ENCODE data around the gene NOS1AP.

DNA sequence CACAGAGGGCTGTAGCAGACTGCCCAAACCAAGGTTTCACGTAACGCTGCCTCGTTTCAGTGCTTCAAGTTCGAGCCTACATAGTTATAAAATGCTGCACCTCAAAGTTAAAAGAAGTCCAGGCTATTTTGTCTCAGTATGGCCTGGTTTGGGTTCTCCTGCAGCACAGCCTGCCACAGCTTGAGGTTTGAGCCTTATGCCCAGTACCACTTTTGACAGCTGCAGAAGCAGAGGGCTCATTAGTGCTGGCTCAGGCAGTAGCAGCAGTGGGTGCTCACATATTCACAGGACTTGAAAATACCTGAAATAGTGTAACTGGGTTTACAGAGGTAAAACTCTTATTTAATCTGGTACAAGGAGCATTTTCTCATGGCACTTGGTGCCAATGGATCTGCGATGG lies 291.9 kb downstream of the NOS1AP start:
- TF ChIP-seq, protein P1, sequence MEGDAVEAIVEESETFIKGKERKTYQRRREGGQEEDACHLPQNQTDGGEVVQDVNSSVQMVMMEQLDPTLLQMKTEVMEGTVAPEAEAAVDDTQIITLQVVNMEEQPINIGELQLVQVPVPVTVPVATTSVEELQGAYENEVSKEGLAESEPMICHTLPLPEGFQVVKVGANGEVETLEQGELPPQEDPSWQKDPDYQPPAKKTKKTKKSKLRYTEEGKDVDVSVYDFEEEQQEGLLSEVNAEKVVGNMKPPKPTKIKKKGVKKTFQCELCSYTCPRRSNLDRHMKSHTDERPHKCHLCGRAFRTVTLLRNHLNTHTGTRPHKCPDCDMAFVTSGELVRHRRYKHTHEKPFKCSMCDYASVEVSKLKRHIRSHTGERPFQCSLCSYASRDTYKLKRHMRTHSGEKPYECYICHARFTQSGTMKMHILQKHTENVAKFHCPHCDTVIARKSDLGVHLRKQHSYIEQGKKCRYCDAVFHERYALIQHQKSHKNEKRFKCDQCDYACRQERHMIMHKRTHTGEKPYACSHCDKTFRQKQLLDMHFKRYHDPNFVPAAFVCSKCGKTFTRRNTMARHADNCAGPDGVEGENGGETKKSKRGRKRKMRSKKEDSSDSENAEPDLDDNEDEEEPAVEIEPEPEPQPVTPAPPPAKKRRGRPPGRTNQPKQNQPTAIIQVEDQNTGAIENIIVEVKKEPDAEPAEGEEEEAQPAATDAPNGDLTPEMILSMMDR (conservative IDR thresholded peaks at IDR 0.05 in 1 of 2, IDR thresholded peaks at IDR 0.05 in 1 of 2; ENCODE audit: extremely low read depth in 1 of 2, insufficient read depth in 1 of 2, low read depth in 1 of 2, low read length in 2 of 2) = no peak
- no peak for TF ChIP-seq EZH2 (IDR thresholded peaks at IDR 0.05; ENCODE audit: borderline replicate concordance, low read length)
